Stimulated activated CD4-positive, alpha-beta T cell treated with anti-CD3 and anti-CD28 coated beads, TNF-alpha, amount 100 ng/mL, for 24 hours (primary cell): ENCODE measurements around the gene BRDT.
"Not testable (repeated sequence)": the region's sequence is repeated elsewhere in the genome, so short reads cannot be mapped to it uniquely, and the experiment has no call there.

Experiments used
- DNase-seq, 3 experiments: peaks; one replicate each; pipeline ENCODE4 v3.0.0-alpha.2; 2020; ENCODE audit warnings: low read depth in 3 of 3

BRDT gene

DNA sequence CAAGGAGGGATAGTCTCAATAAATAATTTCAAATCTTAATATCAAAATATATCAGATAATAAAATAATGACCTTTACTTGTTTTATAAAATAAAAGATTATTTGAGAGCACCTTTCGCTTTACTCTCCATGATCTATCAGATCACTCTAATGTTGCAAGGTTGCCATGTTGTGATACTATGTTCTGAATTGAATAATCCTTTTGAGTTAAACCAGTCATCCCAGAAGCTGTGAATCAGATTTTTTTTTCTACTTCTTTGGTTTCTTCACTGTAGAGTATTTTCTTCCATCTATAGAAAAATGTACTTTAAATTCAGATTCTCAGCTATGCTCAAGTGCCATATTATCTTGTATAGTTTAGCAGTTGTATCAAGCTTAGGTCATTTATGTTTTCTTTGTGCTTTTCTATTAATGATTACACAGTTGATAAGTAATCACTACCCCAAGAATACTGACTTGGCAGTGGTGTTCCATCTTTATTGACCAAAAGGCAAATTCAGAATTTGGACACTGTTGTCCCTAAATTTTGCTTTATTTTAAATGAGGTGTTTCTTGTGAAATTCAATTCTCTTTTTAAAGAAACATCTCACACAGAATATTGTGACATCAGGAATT is 32.9 kb downstream of the BRDT start:
- DNase-seq = no peak

- DNase-seq = no peak
Measured at GRCh38 chr1:91993256-91993655, 44.1 kb downstream of the BRDT start.

- DNase-seq = peak in 2 of 3 experiments; percentile 7 to 24
Measured at GRCh38 chr1:91997607-91998195, 48.5 kb downstream of the BRDT start.

DNA sequence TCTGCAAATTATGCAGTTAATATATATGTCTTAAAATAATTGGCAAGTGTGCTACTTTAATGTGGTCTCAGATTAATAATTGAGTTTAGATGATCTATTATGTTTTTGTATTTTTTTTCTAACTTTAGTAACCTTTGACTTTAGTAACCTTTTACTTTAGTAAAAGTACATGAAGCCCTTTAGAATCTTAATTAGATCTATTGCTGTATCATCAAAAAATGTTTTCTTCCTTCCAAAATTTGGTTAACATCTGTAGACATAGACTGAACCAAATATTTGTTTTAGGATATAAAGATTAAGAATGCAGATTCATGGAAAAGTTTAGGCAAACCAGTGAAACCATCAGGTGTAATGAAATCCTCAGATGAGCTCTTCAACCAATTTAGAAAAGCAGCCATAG is 54.9 kb downstream of the BRDT start:
- no peak for DNase-seq

GRCh38 chr1:92013923-92014322 is 64.7 kb downstream of the BRDT start:
- DNase-seq = no peak

DNA sequence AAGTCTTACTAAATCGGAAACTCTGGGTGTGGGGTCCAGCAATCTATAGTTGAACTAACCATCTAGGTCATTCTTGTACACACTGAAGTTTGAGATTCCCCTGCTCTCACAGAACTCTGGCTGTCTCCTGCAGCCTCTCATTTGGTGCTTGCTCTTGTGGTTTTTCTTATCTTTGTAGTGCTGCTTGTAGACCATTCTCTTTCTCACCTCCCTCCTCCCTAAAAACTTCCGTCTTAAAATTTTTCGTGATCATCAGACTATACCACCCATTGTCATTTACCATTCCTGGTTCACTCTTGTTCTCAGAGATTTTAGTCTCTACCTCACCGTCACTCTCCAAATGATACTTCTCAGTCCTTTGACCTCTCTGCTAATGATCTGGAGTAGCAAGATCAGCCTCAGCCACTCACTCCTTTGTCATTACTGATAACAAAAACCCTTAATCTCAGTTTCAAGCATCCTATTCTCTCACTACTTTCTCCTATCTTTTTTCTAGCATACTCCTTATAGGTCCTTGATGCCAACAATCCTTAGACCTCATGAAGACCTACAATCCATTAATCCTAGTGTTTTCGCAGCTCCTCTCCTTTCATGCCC is 67.6 kb downstream of the BRDT start:
- no peak for DNase-seq

DNA sequence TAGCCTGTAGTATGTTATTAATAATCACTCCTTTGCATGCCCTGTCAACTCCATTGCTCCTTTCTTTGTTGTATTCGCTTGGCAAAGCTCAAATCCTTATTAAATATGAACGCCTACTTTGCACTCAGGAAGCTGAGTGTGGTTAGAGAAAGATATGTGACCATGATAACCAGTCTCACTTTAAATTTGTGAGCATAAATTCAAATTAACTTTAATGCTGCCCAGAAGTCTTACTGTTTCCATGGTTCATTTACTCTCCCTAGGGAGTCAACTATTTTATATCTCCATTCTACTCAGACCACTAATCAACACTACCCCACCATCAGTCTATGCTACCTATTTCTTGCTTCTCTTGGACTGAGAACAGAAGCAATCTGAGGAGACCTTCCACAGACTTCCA is 68.5 kb downstream of the BRDT start:
- DNase-seq = no peak

GRCh38 chr1:92026042-92026441 is 76.8 kb downstream of the BRDT start:
- not testable (repeated sequence) for DNase-seq

DNA sequence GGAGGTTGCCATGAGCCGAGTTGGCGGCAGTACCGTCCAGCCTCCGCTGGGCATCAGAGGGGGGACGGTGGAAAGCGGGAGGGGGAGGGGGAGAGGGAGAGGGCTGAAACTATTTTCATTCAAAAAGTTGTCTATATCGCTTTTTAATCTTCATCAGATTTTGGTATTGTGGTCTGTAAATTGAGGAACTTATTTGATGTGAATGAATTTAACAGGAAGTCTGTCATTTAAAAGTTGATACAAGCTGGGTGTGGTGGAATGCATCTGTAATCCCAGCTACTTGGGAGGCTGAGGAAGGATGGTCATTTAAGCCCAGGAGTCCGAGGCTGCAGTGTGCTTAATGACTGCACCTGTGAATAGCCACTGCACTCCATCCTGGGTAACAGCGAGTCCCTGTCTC is 77.6 kb downstream of the BRDT start:
- DNase-seq = no peak

DNA sequence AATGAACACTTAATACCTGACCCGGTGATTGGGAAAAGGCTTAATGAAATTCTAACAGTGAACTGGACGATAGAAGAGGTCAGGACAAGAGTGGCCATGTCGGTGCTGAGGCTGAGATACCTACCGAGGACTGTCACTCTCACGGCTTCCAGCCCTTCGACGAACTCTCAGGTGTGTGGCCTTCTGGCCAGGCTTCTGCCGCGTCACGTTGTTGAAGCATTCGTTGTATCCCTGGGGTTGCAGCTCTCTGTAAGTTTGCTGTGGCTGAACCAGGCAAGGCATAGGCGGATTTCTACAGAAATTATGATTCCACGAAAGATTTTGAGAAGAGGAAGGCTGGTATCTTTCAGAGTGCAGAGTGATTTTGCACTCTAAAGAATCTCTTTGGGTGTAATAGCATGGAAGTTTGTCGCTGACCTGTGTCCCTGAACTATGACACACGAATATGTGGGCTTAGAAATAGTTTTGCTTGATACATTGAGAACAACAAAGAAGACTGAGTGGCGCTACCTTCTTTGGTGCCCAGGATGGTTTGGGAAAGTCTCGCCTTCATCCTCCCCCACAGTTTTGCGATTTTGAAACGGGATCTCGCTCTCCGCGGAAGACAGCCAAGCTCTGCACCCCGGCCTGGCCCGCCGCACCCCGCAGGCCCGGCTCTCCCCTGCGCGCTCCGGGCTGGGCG is 80.2 kb downstream of the BRDT start:
- no peak for DNase-seq

GRCh38 chr1:92030656-92031107 is 81.5 kb downstream of the BRDT start:
- no peak for DNase-seq

- DNase-seq = no peak
Measured at GRCh38 chr1:92031281-92032110, 82.3 kb downstream of the BRDT start.

DNA sequence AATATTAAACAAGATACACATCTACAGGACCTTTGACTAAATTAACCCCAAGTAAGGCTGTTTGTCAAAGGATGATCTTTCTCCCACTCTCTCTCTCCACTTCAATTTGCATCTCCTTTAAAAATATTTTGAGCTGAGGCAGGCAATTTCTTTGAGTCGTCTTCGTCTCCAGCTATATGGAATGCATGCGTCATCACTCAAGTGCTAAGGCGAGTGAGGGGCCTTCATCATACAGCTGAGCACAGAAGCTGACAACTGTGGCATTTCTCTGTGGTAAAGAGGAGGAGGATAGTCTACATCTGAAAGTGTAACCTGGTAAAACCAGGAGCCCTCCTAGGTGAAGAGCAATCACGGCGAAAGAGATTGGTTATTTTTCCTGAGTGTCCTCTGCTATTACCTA is 88.2 kb downstream of the BRDT start:
- no peak for DNase-seq

- no peak for DNase-seq
Measured at GRCh38 chr1:92038695-92039346, 89.6 kb downstream of the BRDT start.

GRCh38 chr1:92040971-92041370 is 91.8 kb downstream of the BRDT start:
- no peak for DNase-seq

GRCh38 chr1:92043621-92044020 is 94.4 kb downstream of the BRDT start:
- DNase-seq = no peak

DNA sequence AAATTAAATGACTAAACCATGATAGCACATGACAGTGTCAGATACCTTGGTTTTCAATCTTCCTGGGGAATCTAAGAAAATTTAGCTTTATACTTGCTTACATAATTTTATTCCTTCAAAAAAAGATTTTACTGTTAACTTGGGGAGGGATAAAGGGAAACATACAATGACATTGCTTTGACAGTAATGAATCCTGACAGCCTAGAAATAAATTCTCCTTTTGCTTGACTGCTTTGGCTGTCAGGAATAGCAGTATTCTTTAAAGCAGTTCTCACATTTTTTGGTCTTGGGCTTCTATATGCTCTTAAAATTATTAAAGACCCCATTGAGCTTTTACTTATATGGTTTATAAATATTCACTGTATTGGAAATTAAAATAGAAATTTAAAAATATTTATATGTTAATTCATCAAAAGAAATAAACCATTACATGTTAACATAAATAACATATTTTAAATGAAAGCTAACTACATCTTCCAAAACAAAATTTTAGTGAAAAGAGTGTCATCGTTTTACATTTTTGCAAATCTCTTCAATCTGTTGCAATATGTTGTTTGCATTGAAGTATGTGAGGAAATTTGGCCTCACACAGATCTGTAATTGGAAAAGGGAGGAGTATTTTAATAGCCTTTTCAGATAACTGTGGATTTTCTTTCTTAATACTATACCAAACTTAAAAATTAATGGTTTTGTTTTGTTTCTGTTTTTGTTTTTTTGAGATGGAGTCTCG is 96.7 kb downstream of the BRDT start:
- no peak for DNase-seq

DNA sequence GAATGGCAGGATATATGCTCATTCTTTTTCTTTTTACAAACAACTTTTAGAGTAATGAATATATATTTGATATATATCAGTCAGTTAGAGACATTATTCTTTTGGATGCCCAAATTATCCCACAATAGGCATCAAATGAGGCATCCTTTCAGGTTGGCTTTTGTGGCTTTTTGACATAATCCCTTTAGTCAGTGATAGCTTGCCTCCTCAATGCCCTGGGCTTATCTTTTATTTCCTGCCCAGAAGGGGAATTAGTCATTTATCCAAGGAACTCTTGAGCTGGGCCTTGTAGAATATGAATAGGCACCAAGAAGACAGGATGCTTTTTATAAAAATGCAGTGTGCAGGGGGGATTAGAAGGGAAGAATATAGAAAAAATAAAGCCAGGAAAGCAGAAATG is 102.7 kb downstream of the BRDT start:
- DNase-seq = no peak
